SW 1271 (cell line): ENCODE measurements around the gene FGR.
A peak's percentile ranks its signal among the peaks of the same experiment; 100 is the strongest.

ENCODE experiments used
- DNase-seq, 2 experiments: peaks; one replicate each; lab custom pipeline; 2025; lab: John Stamatoyannopoulos, UW

The FGR gene

DNA sequence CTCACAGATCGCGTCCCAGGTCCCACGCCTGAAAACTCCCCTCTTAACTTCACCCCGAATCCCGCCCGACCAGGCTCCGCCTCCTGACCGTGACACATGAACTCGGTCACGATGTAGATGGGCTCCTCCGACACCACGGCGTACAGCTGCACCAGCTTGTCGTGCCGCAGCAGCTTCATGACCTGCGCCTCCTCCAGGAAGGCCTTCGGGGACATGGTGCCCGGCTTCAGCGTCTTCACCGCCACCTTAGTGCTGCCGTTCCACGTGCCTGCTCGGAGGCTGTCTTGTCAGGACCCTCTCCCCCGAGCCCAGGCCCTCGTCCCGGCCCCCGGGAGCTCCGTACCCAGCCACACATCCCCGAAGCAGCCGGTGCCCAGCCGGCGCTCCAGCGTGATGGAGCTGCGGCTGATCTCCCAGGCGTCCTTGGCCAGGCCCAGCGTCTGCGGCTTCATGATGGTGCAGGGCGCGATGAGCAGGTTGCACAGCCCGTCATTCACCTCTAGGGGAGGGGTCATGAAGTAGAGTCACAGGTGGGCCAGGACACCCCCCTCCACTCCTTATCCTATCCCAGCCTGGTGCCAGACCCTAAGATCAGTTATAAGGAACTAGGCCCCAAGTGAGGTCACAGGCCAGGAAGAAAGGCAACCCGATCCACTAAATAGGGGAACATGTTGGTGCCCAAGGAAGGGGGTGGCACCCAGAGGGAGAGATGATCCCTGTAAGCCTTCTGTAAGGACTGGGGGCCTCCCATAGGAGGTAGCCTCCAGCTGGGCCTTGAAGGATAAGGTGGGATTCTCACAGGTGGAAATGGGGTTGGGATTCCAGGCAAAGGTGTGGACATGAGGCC lies 19.4 kb downstream of the FGR start:
- DNase-seq = no peak

DNA sequence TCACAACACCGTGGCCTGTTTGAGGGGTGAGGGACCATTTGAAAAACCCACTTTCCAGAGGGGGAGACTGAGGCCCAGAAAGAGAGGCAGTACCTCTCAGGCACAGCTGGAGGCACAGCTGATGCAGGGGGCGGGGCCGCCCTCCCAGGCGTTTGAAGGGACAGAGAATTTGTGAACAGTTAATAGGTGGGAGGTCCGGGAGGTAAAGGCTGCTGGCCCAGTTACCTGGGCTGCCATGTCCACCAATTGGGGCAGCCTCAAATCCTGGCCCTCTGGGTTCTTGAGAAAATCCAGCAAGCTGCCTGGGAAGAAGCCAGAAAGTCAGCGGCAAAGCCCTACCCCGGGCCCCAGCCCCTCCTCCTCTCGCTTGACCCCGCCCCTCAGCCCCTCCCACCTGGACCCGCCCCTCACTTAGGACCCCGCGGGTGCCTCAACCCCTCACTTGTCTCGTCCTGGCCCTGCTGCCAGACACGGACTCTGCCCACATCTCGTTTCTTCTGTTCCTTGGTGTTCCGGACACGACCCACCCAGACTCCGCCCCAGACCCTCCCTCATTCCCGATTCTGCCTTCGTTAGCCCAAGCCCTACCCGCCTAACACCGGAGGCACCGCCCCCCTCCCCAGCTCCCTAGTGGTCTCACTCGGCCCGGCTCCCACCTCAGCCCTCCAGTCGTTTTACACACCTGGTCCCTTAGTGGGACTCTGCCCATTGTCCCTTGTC lies 20.2 kb downstream of the FGR start:
- DNase-seq = no peak

GRCh38 chr1:27614043-27614624 lies 20.9 kb downstream of the FGR start:
- no peak for DNase-seq

DNA sequence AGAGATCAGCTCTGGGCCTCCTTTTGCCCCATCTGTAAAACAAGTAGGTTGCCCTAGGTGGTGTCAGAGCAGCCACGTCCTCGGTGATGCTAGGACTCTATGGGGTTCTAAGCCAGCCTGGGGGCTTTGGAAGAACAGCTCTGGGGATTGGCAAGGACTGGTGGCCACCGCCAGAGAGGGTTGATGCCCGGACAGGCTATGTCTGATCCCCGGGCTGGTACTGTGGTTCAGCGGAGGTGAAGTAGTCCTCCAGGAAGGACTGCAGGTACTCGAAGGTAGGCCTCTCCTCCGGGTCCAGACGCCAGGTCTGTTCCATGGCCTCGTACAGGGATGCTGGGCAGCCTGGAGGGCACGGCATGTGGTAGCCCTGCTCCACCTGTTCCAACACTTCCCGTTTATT lies 22.3 kb downstream of the FGR start:
- no peak for DNase-seq

DNA sequence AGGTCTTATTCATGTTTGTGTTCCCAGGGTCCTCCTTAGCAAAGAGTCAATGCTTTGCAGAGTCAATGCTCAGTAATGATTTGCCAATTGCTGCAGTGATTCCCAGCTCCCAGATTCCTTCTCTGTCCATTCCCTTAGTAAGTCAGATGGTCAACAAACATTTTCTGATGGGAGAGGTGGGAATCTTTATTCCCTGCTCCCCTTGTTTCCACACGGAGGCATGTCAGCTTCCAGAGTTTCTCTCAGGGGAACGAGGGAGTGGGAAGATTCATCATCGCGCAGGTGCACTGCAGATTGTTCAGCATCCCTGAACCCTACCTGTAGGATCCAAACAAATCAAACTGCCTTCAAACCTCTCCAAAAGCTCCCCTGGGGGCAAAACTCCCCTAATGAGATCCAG lies 23.5 kb downstream of the FGR start:
- no peak for DNase-seq

- DNase-seq = no peak
Measured at GRCh38 chr1:27609618-27610240, 25.3 kb downstream of the FGR start.

GRCh38 chr1:27609210-27609555 lies 25.8 kb downstream of the FGR start:
- DNase-seq = no peak

DNA sequence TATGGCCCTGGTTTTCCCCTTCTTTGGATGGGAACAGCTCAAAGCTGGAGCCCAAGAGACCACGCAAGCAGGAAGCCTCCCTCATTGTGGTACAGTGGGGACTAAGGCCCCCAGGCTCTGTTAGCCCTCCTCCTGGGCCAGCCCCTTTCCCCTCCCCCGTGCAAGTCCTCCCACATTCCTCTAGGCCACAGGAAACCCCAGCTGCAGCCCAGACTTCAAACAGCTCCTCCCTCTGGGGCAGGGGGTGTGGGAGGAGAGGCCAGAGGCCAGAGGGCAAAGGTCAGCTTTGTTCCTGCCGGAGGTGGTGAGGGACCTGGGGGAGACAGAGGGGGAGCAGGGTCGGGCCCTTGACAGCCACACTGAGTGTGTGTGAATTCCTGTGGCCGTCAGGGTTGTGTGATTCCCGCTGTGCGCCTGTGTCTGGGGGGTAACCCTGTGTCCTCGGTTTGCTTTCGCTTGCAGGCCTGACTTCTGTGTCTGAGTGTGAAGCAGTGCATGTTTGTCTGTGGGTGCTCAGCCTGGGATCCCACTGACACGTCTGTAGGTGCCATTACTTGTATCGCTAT lies 27.7 kb downstream of the FGR start:
- no peak for DNase-seq

DNA sequence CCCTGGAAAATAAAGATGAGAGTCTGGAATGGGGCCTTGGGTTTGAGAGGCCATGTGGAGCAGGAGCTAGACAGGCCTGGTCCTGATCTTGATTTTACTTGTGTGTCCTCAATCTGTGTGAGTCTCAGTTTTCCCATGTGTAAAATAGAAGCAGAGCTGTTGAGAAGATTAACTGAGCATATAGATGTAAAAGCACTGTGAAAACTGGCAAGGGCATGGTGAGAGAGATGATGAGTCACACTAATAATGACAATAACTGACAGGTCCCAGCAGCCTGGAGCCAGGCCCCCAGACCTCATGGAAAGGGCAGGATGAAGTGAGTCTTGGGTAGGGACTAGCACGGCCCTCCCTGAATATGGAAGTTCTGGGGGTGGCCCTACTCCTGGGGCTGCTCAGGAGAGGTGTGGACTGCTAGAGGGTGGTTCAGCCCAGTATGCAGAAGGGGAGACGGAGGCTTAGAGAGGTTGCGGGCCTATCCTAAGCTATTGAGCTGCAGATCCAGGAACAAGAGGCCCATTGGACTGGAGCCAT lies 28.2 kb downstream of the FGR start:
- no peak for DNase-seq

DNA sequence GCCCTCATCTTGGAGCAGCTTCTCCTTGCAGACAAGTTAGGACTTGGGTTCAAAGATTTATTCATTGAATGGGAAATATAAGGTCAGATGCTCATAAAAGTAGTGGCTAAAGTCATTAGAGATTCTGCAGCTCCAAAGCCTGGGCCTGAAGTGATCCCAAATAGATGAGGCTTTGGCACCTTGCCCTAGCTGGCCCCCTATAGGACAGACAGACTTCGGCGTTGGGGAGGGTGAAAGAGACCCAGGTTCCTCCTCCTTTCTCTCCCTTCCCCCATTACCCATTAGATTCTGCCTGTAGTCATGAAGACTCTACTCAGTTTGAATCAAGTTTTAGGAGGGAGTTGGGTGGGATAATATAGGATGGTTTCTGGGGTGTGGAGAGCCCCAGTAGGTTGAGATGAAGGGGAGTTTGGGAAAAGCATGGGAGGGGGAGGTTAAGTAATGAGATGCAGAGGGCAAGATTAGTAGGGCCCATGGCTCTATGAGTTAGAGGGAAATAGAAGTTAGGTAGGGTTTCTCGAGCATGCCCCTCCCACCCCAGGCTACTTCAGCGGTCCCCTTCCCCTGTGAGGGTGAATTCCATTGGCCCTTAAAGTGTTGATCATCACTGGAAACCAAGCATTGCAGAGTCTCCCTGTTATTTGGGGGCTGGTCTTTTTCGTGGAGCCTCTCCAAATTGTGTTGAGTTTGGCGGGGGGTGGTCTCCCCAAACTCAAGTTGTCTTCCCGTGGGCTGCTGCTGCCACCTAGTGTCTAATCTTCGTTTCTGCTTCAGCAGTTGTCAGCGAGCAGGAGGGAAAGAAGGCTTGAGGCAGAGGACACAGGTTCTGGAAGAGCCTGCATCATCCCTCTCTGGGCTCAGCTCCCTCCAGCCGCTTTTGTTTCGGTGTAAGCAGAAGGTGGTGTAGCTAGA lies 28.9 kb downstream of the FGR start:
- peak; percentile 18 to 22 for DNase-seq

DNA sequence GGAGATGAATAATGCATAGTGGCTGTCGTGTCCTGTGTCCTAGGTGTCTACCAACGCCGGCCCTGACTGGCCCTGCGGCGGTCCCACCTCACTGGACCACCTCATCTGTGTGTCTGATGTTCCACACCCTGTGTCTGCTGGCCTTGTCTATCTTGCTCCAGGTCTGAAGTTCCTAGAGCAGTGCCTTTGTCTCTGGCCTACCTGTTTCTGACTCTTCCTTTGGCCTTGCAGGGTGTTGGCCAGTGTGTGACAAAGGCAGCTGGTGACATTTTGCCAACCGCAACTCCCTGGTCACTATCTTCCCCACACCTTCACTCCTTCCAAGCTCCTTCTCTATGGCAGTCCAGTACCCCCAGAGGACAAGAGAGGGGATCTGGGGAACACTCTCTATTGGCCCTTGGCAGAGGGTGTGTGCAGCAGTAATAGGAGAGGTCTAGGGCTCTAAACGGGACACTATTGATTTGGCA lies 29.7 kb downstream of the FGR start:
- no peak for DNase-seq

DNA sequence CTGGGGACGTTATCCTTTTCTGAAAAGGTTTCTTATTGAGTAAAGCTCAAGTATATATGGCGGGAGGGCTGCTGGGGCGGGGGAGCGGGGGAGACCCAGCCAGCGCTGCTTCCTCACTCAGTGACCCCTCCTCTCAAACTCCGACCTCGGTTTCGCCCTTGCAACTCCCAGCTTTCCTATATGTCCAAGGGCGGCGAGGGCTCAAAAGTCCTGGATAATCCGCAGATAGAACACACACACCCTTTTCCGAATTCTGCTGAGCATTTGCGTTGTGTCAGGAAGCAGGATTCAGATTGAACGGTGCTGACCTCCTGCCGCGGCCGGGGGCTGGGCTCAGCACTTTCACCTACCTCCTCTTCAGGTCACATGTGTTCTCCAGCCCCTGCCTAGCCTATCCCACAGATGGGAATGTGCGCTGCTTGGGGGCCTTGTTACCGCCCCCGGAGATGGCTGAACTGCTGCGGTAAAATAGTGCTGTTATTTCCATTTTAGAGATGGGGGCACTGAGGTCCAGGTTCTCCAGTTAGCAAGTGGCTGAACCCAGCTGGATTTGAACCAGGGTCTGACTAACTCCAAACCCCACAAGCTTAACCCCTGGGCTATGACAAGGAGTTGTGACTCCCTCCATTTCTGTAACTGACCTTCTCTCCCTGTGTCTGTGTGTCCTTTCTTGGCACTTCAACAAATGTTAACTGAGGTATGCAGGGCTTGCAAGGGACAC lies 30.2 kb downstream of the FGR start:
- no peak for DNase-seq

GRCh38 chr1:27603681-27604578 lies 31.1 kb downstream of the FGR start, which contains the start of gene AHDC1:
AHDC1 (minus strand) TSS chr1:27604144; CDS start chr1:27552115, 52,029 bp downstream.
- peak; percentile 66 to 75 for DNase-seq

- DNase-seq = no peak
Measured at GRCh38 chr1:27603309-27603680, 31.7 kb downstream of the FGR start.

GRCh38 chr1:27602462-27603308 lies 32.3 kb downstream of the FGR start:
- DNase-seq = no peak

GRCh38 chr1:27601771-27602461 lies 33.1 kb downstream of the FGR start:
- no peak for DNase-seq

DNA sequence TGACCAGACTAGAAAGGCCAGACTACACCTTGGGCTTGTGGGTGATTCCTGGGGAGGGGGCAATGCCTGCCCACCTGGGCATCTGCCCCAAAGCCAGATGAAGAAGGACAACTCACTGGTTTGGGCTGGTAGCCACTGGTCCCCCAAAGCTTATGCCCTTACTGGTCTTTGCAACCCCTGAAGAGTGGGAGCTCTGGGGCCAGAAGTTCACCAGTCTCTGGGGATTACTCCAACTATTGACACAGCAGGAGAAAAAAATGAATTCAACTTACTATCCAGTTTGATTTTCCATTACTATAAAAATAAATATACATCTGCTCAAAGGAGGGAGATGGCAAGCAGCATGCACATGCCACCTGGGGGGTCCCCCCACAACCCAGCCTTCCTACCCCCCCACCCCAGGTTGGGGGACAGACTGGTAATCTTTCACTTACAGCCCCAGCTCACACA lies 33.6 kb downstream of the FGR start:
- DNase-seq = no peak
